WTC11 (cell line): Measurements from ENCODE around the gene ADGRB3. TPM values are rescaled to one million over a fixed set of nuclear protein-coding genes. Genes with fewer than 3 reads are reported as not detected.

Experiments used
- ATAC-seq: fragments of 200-7000 bp; cut with Tn5 transposase; 2 replicates; pipeline ENCODE4 v1.10.0; 2021; ENCODE audit warnings: mild to moderate bottlenecking, moderate library complexity
- CTCF ChIA-PET: fragments of 300-600 bp; sonication (Branson Sonifier 250); formaldehyde crosslinking; loops from one replicate; lab custom pipeline; 2021; ENCODE audit warnings: antibody characterized with exemption; lab: Charles Lee
- POLR2A ChIA-PET: fragments of 350-600 bp; sonication (Branson Sonifier 250); formaldehyde crosslinking; loops from one replicate; lab custom pipeline; 2021; ENCODE audit warnings: antibody characterized with exemption; lab: Charles Lee
- DNase-seq: peaks from one replicate; pipeline ENCODE4 v3.0.0; 2021; ENCODE audit warnings: low spot score
- H3K27ac Mint-ChIP-seq: 2 replicates; pipeline ENCODE4 v1.8.0; 2021; ENCODE audit warnings: mixed read lengths
- H3K27me3 Mint-ChIP-seq: 2 replicates; pipeline ENCODE4 v1.8.0; 2021; ENCODE audit warnings: low read depth, mild to moderate bottlenecking, moderate library complexity, mixed read lengths
- H3K36me3 Mint-ChIP-seq: 2 replicates; pipeline ENCODE4 v1.8.0; 2021; ENCODE audit warnings: mixed read lengths
- H3K4me1 Mint-ChIP-seq: 2 replicates; pipeline ENCODE4 v1.8.0; 2022; ENCODE audit warnings: mixed read lengths
- H3K4me3 Mint-ChIP-seq: 2 replicates; pipeline ENCODE4 v1.8.0; 2021; ENCODE audit warnings: mild to moderate bottlenecking, moderate library complexity, mixed read lengths
- H3K9me3 Mint-ChIP-seq: 2 replicates; pipeline ENCODE4 v1.8.0; 2021; ENCODE audit warnings: mixed read lengths
- AR ChIP-seq: fragments of 250-450 bp; sonication (Bioruptor Pico); IDR thresholded peaks from 2 replicates; pipeline ENCODE4 v1.9.0; 2021; ENCODE audit warnings: mild to moderate bottlenecking
- ARID4B ChIP-seq: sonication (generic); formaldehyde crosslinking; IDR thresholded peaks from 2 replicates; pipeline ENCODE4 v1.8.0; 2023; ENCODE audit warnings: missing genetic modification reagents, mild to moderate bottlenecking, borderline replicate concordance
- ATF1 ChIP-seq: sonication (generic); formaldehyde crosslinking; IDR thresholded peaks from 2 replicates; pipeline ENCODE4 v1.8.1; 2023; ENCODE audit warnings: mild to moderate bottlenecking, moderate library complexity, missing genetic modification reagents
- E2F4 ChIP-seq: sonication (generic); formaldehyde crosslinking; IDR thresholded peaks from 2 replicates; pipeline ENCODE4 v1.8.1; 2022; ENCODE audit warnings: low read depth, mild to moderate bottlenecking, moderate library complexity, missing genetic modification reagents, borderline replicate concordance
- ETV6 ChIP-seq: sonication (generic); formaldehyde crosslinking; IDR thresholded peaks from 2 replicates; pipeline ENCODE4 v1.8.1; 2022; ENCODE audit warnings: mild to moderate bottlenecking, missing genetic modification reagents
- FOXK1 ChIP-seq: sonication (generic); formaldehyde crosslinking; IDR thresholded peaks from 2 replicates; pipeline ENCODE4 v1.8.0; 2022; ENCODE audit warnings: mild to moderate bottlenecking, moderate library complexity, missing genetic modification reagents
- FOXP4 ChIP-seq: sonication (generic); formaldehyde crosslinking; IDR thresholded peaks from 2 replicates; pipeline ENCODE4 v1.8.0; 2022; ENCODE audit warnings: mild to moderate bottlenecking, missing genetic modification reagents
- GTF2I ChIP-seq: fragments of 250-450 bp; sonication (Bioruptor Pico); conservative IDR thresholded peaks from 2 replicates; pipeline ENCODE4 v1.4.0; 2021; ENCODE audit warnings: mild to moderate bottlenecking
- MAX ChIP-seq: sonication (generic); formaldehyde crosslinking; IDR thresholded peaks from 2 replicates; pipeline ENCODE4 v1.8.0; 2022; ENCODE audit warnings: mild to moderate bottlenecking, missing genetic modification reagents
- NR1H2 ChIP-seq: sonication (generic); formaldehyde crosslinking; IDR thresholded peaks from 2 replicates; pipeline ENCODE4 v1.9.0; 2021; ENCODE audit warnings: mild to moderate bottlenecking, moderate library complexity, missing genetic modification reagents
- NR2C2 ChIP-seq: sonication (generic); formaldehyde crosslinking; IDR thresholded peaks from 2 replicates; pipeline ENCODE4 v1.8.0; 2022; ENCODE audit warnings: mild to moderate bottlenecking, missing genetic modification reagents
- PRDM15 ChIP-seq: sonication (generic); formaldehyde crosslinking; IDR thresholded peaks from 2 replicates; pipeline ENCODE4 v1.8.0; 2022; ENCODE audit warnings: missing genetic modification reagents
- PRRX2 ChIP-seq: fragments of 250-450 bp; sonication (Bioruptor Pico); IDR thresholded peaks from 2 replicates; pipeline ENCODE4 v1.8.0; 2021; ENCODE audit warnings: mild to moderate bottlenecking
- RELA ChIP-seq: sonication (generic); formaldehyde crosslinking; IDR thresholded peaks from 2 replicates; pipeline ENCODE4 v1.8.1; 2022; ENCODE audit warnings: missing genetic modification reagents, mild to moderate bottlenecking, borderline replicate concordance
- SMAD4 ChIP-seq: sonication (generic); formaldehyde crosslinking; IDR thresholded peaks from 2 replicates; pipeline ENCODE4 v1.8.0; 2022; ENCODE audit warnings: mild to moderate bottlenecking, missing genetic modification reagents
- TCF7 ChIP-seq: sonication (generic); formaldehyde crosslinking; IDR thresholded peaks from 2 replicates; pipeline ENCODE4 v1.8.0; 2022; ENCODE audit warnings: mild to moderate bottlenecking, low read depth, missing genetic modification reagents, moderate library complexity
- ZNF416 ChIP-seq: fragments of 250-450 bp; sonication (Bioruptor Pico); IDR thresholded peaks from 2 replicates; pipeline ENCODE4 v1.9.0; 2021; ENCODE audit warnings: mild to moderate bottlenecking, inconsistent platforms
- ZNF532 ChIP-seq: fragments of 250-450 bp; sonication (Bioruptor Pico); IDR thresholded peaks from 2 replicates; pipeline ENCODE4 v1.9.0; 2021; ENCODE audit warnings: mild to moderate bottlenecking, borderline replicate concordance
- total RNA-seq: library from RNA; stranded (reverse); gene quantifications from 3 replicates; pipeline ENCODE4 v1.2.3, GENCODE V29; 2021

ADGRB3 gene
- total RNA-seq, 1 experiment from 2014 or later: 1.9 TPM

- TF ChIP-seq MAX (CRISPR knock-in tag): no peak
Observed at GRCh38 chr6:69303382-69303781, 668.3 kb downstream of the ADGRB3 start (continued).

- POLR2A ChIA-PET: no interaction called here
- no peaks in the 10 kb centered on the region for H3K27me3 Mint-ChIP-seq
- no peaks in the 10 kb centered on the region for H3K4me1 Mint-ChIP-seq
- no peak overlapping the region for H3K4me3 Mint-ChIP-seq
- no peak overlapping the region for H3K27ac Mint-ChIP-seq
- CTCF ChIA-PET: no interaction called here
- H3K36me3 Mint-ChIP-seq: no peaks in the 10 kb centered on the region; the same call in 1 of the 2 replicates
- ATAC-seq (no peak), DNase-seq (no peak)
- peaks cover 11% of the 10 kb centered on the region for H3K9me3 Mint-ChIP-seq
- TF ChIP-seq AR (CRISPR knock-in tag): no peak
- no peak for TF ChIP-seq GTF2I (CRISPR knock-in tag)
- TF ChIP-seq ZNF532: no peak
- TF ChIP-seq RELA (CRISPR knock-in tag): no peak
- TF ChIP-seq ZNF416 (CRISPR knock-in tag): no peak
- TF ChIP-seq PRDM15 (CRISPR knock-in tag): no peak
- TF ChIP-seq E2F4 (CRISPR knock-in tag): no peak
- TF ChIP-seq TCF7 (CRISPR knock-in tag): no peak
- no peak for TF ChIP-seq ATF1 (CRISPR knock-in tag)
- no peak for TF ChIP-seq PRRX2 (CRISPR knock-in tag)
- no peak for TF ChIP-seq NR2C2 (CRISPR knock-in tag)
- no peak for TF ChIP-seq SMAD4 (CRISPR knock-in tag)
- no peak for TF ChIP-seq FOXK1 (CRISPR knock-in tag)
- no peak for TF ChIP-seq FOXP4
- no peak for TF ChIP-seq NR1H2
- TF ChIP-seq ETV6: no peak
- no peak for TF ChIP-seq ARID4B
Observed at GRCh38 chr6:69305456-69305855, 670.4 kb downstream of the ADGRB3 start.
